NCI-H2227 (cell line): Measurements from ENCODE around the gene PEF1.

ENCODE experiments used
- DNase-seq: peaks from one replicate; lab custom pipeline; 2025; ENCODE audit not compliant: unreplicated experiment; lab: John Stamatoyannopoulos, UW

The PEF1 gene

GRCh38 chr1:31671561-31672201, 27.0 kb upstream of the PEF1 start:
- no peak for DNase-seq

GRCh38 chr1:31671147-31671546, 26.5 kb upstream of the PEF1 start:
- no peak for DNase-seq

- DNase-seq: no peak
Observed at GRCh38 chr1:31670593-31670964, 25.9 kb upstream of the PEF1 start.

GRCh38 chr1:31669786-31670592, 25.3 kb upstream of the PEF1 start:
- no peak for DNase-seq

- DNase-seq: no peak
Observed at GRCh38 chr1:31669433-31669785, 24.7 kb upstream of the PEF1 start.

- no peak for DNase-seq
Observed at GRCh38 chr1:31668303-31668883, 23.7 kb upstream of the PEF1 start.

- no peak for DNase-seq
Observed at GRCh38 chr1:31667065-31667785, 22.5 kb upstream of the PEF1 start.

GRCh38 chr1:31666263-31666963, 21.7 kb upstream of the PEF1 start:
- DNase-seq: no peak

- no peak for DNase-seq
Observed at GRCh38 chr1:31665234-31665878, 20.7 kb upstream of the PEF1 start.

GRCh38 chr1:31664528-31664927, 19.9 kb upstream of the PEF1 start:
- no peak for DNase-seq

GRCh38 chr1:31663622-31664452, 19.2 kb upstream of the PEF1 start:
- peak; percentile 67 for DNase-seq

GRCh38 chr1:31662463-31662862, 17.8 kb upstream of the PEF1 start:
- no peak for DNase-seq

- no peak for DNase-seq
Observed at GRCh38 chr1:31661856-31662255, 17.2 kb upstream of the PEF1 start.

- DNase-seq: no peak
Observed at GRCh38 chr1:31660871-31661455, 16.3 kb upstream of the PEF1 start.

- no peak for DNase-seq
Observed at GRCh38 chr1:31659889-31660288, 15.2 kb upstream of the PEF1 start.

GRCh38 chr1:31658721-31659120, 14.0 kb upstream of the PEF1 start:
- no peak for DNase-seq

GRCh38 chr1:31657972-31658510, 13.4 kb upstream of the PEF1 start:
- no peak for DNase-seq

GRCh38 chr1:31657020-31657804, 12.5 kb upstream of the PEF1 start:
- DNase-seq: no peak
